Liver (tissue), 9 donors: Measurements from ENCODE around the gene NFIA. TPM values are rescaled to one million over a fixed set of nuclear protein-coding genes. Genes with fewer than 3 reads are reported as not detected.

Experiments
- DNase-seq: peaks from one replicate; pipeline ENCODE4 v3.0.0-alpha.2; 2017; ENCODE audit warnings: low spot score
- H3K27ac ChIP-seq, 2 donors: one replicate each; pipeline ENCODE4 v1.7.0; 2013; ENCODE audit warnings: inconsistent platforms in 2 of 2, low read length in 2 of 2, control low read depth in 1 of 2, low read depth in 1 of 2, mild to moderate bottlenecking in 1 of 2
- H3K27me3 ChIP-seq, 4 donors: one replicate each; pipeline versions ENCODE4 v1.6.1 to v1.7.0; 2013; ENCODE audit warnings: low read length in 3 of 4, inconsistent platforms in 1 of 4, mild to moderate bottlenecking in 1 of 4, moderate library complexity in 1 of 4; ENCODE audit not compliant: control insufficient read depth in 4 of 4, insufficient read depth in 4 of 4
- H3K36me3 ChIP-seq, 4 donors: one replicate each; pipeline versions ENCODE4 v1.6.1 to v1.7.0; 2013; ENCODE audit warnings: low read length in 3 of 4, mild to moderate bottlenecking in 3 of 4, low read depth in 1 of 4, moderate library complexity in 1 of 4; ENCODE audit not compliant: control insufficient read depth in 4 of 4, insufficient read depth in 3 of 4
- H3K4me1 ChIP-seq, 4 donors: one replicate each; pipeline versions ENCODE4 v1.6.1 to v1.7.0; 2013; ENCODE audit warnings: low read length in 3 of 4, mild to moderate bottlenecking in 3 of 4, moderate library complexity in 1 of 4; ENCODE audit not compliant: control insufficient read depth in 4 of 4, insufficient read depth in 4 of 4
- H3K4me3 ChIP-seq, 3 donors: one replicate each; pipeline versions ENCODE4 v1.6.1 to v1.7.0; 2013; ENCODE audit warnings: low read length in 3 of 3, control low read depth in 1 of 3, low read depth in 1 of 3, mild to moderate bottlenecking in 1 of 3
- H3K9ac ChIP-seq, 2 donors: one replicate each; pipeline ENCODE4 v1.7.0; 2013; ENCODE audit warnings: low read length in 2 of 2, mild to moderate bottlenecking in 2 of 2, moderate library complexity in 2 of 2, control low read depth in 1 of 2, low read depth in 1 of 2
- H3K9me3 ChIP-seq, 4 donors: one replicate each; pipeline versions ENCODE4 v1.6.1 to v1.7.0; 2013; ENCODE audit warnings: low read length in 3 of 4; ENCODE audit not compliant: control insufficient read depth in 4 of 4
- ATF3 ChIP-seq: IDR thresholded peaks from 2 replicates; pipeline ENCODE4 v1.6.1; 2016; ENCODE audit warnings: antibody characterized with exemption
- EGR1 ChIP-seq, 2 donors: IDR thresholded peaks; 2 replicates each; pipeline ENCODE4 v1.6.1; 2016 to 2018; ENCODE audit warnings: antibody characterized with exemption in 2 of 2, low read depth in 2 of 2
- FOXA1 ChIP-seq: IDR thresholded peaks from 2 replicates; pipeline ENCODE4 v1.6.1; 2016; ENCODE audit warnings: antibody characterized with exemption
- FOXA2 ChIP-seq: IDR thresholded peaks from 2 replicates; pipeline ENCODE4 v1.6.1; 2016; ENCODE audit warnings: antibody characterized with exemption
- GABPA ChIP-seq, 2 donors: IDR thresholded peaks in 1 of 2; conservative IDR thresholded peaks in 1 of 2; 2 replicates each; pipeline ENCODE4 v1.6.1; 2016; ENCODE audit warnings: antibody characterized with exemption in 2 of 2, mild to moderate bottlenecking in 1 of 2, moderate library complexity in 1 of 2
- HNF4A ChIP-seq, 2 donors: conservative IDR thresholded peaks; 2 replicates each; pipeline ENCODE4 v1.6.1; 2016; ENCODE audit warnings: antibody characterized with exemption in 2 of 2, mild to moderate bottlenecking in 2 of 2
- HNF4G ChIP-seq: IDR thresholded peaks from 2 replicates; pipeline ENCODE4 v1.6.1; 2016; ENCODE audit warnings: antibody characterized with exemption
- JUND ChIP-seq, 2 donors: IDR thresholded peaks; 2 replicates each; pipeline ENCODE4 v1.6.1; 2016; ENCODE audit warnings: antibody characterized with exemption in 2 of 2
- NR2F2 ChIP-seq: IDR thresholded peaks from 2 replicates; pipeline ENCODE4 v1.6.1; 2016; ENCODE audit warnings: antibody characterized with exemption
- RAD21 ChIP-seq, 2 donors: IDR thresholded peaks; 2 replicates each; pipeline ENCODE4 v1.6.1; 2016; ENCODE audit warnings: antibody characterized with exemption in 2 of 2, mild to moderate bottlenecking in 2 of 2
- RXRA ChIP-seq, 2 donors: IDR thresholded peaks; 2 replicates each; pipeline ENCODE4 v1.6.1; 2017 to 2018; ENCODE audit warnings: antibody characterized with exemption in 2 of 2, mild to moderate bottlenecking in 1 of 2
- SP1 ChIP-seq: IDR thresholded peaks from 2 replicates; pipeline ENCODE4 v1.6.1; 2018; ENCODE audit warnings: antibody characterized with exemption, mild to moderate bottlenecking
- TAF1 ChIP-seq: conservative IDR thresholded peaks from 2 replicates; pipeline ENCODE4 v1.6.1; 2016; ENCODE audit warnings: antibody characterized with exemption, mild to moderate bottlenecking
- YY1 ChIP-seq: IDR thresholded peaks from 2 replicates; pipeline ENCODE4 v1.6.1; 2016; ENCODE audit warnings: antibody characterized with exemption, mild to moderate bottlenecking
- WGBS: extraction: QIAGEN DNeasy Blood & Tissue Kit; methylation state at CpG from one replicate; pipeline ENCODE4 v1.1.7; 2013; 5-methylcytosine and 5-hydroxymethylcytosine counted together
- polyA plus RNA-seq, 2 donors: library from polyadenylated mRNA; stranded (reverse) in 1 of 2; unstranded in 1 of 2; fragments of 200-250 nt in 1 of 2; fragments of >200 nt in 1 of 2; fragmentation: Nextera tagmentation in 1 of 2; extraction: Ambion mirVana in 1 of 2; gene quantifications; one replicate each; pipeline versions ENCODE4 v1.2.1 to v1.2.3, GENCODE V29; 2013 to 2015
- total RNA-seq, 2 donors: library from RNA; depleted of rRNA; stranded (reverse); fragments of >200 nt; gene quantifications; one replicate each; pipeline ENCODE4 v1.2.3, GENCODE V29; 2014
- TF ChIP-seq, protein P1 (sequence below): fragments of 150-350 bp; IDR thresholded peaks from 2 replicates; pipeline ENCODE4 v1.5.1; 2017; ENCODE audit warnings: improper control_type of control experiment, low read depth, low read length; ENCODE audit not compliant: missing input control
- TF ChIP-seq, protein P2 (sequence below): IDR thresholded peaks from 2 replicates; pipeline ENCODE4 v1.6.1; 2016; ENCODE audit warnings: antibody characterized with exemption
- TF ChIP-seq, protein P3 (sequence below): IDR thresholded peaks from 2 replicates; pipeline ENCODE4 v1.6.1; 2016; ENCODE audit warnings: antibody characterized with exemption
- TF ChIP-seq, protein P4 (sequence below): IDR thresholded peaks from 2 replicates; pipeline ENCODE4 v1.6.1; 2016; ENCODE audit warnings: antibody characterized with exemption, mild to moderate bottlenecking
- donor health status: healthy.
- donor health status: healthy.
- donor health status: healthy.
- donor health status: healthy.
- donor health status: healthy.

Gene NFIA
- total and polyA plus RNA-seq, 4 donors: 6.8 to 53.7 (median 22.2) TPM

- no peaks in the 10 kb centered on the region for H3K4me1 ChIP-seq
- DNase-seq: no peak
- no peaks in the 10 kb centered on the region for H3K9me3 ChIP-seq
- 91% methylated on average over 6 of the region's 6 CpGs for WGBS
- H3K9ac ChIP-seq: no peak overlapping the region
- H3K36me3 ChIP-seq: peaks cover 0 to 30% (median 7%) of the 10 kb centered on the region in 4 donors
- H3K27ac ChIP-seq: no peak overlapping the region
- H3K4me3 ChIP-seq: no peak overlapping the region
- no peaks in the 10 kb centered on the region for H3K27me3 ChIP-seq
- TF ChIP-seq, protein P1, sequence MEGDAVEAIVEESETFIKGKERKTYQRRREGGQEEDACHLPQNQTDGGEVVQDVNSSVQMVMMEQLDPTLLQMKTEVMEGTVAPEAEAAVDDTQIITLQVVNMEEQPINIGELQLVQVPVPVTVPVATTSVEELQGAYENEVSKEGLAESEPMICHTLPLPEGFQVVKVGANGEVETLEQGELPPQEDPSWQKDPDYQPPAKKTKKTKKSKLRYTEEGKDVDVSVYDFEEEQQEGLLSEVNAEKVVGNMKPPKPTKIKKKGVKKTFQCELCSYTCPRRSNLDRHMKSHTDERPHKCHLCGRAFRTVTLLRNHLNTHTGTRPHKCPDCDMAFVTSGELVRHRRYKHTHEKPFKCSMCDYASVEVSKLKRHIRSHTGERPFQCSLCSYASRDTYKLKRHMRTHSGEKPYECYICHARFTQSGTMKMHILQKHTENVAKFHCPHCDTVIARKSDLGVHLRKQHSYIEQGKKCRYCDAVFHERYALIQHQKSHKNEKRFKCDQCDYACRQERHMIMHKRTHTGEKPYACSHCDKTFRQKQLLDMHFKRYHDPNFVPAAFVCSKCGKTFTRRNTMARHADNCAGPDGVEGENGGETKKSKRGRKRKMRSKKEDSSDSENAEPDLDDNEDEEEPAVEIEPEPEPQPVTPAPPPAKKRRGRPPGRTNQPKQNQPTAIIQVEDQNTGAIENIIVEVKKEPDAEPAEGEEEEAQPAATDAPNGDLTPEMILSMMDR: no peak
- TF ChIP-seq FOXA1: no peak
Observed at GRCh38 chr1:61368876-61369275, 286.5 kb downstream of the NFIA start.

DNA sequence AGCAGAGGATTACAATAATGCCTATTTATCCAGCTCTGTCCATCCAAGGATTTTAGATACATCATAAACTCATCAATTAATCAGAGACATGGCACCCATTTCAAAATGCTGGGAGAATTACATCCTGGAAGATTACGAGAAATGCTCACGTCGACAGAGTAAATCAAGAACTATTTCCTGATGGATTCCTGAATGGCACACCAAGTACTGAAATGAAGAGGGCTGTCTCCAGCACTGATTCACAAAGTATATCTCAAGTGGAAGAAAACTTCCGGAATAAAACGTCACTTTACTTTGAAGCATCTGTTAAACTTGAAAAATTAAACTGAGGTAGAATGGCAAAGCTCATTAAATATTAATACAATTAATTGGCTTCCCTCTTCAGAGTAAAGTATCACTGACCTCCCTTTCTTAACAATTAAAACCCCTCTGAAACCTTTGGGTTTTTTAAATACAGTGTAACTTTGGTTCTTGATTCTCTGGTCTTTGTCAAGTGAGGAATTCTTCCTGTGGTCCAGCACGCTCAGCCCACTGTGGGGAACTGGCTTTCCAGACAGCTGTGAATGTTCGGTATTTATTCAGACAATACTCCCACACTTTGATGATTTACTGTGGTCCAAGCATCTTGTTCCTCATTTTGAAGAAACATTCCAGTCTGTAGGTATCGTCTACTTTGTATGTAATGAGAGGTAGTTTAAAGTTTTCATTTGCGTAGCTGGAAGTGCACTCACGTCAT lies 288.0 kb downstream of the NFIA start:
- TF ChIP-seq YY1 (no peak), NR2F2 (no peak), HNF4G (no peak), RAD21 (IDR thresholded peaks at IDR 0.05) (no peak), EGR1 (IDR thresholded peaks at IDR 0.05; ENCODE audit: low read depth in 2 of 2) (no peak), TAF1 (no peak), SP1 (no peak), FOXA1 (no peak), ATF3 (no peak), FOXA2 (no peak), RXRA (IDR thresholded peaks at IDR 0.05) (no peak), JUND (IDR thresholded peaks at IDR 0.05) (no peak), HNF4A (conservative IDR thresholded peaks at IDR 0.05) (no peak), GABPA (IDR thresholded peaks at IDR 0.05 in 1 of 2, conservative IDR thresholded peaks at IDR 0.05 in 1 of 2) (no peak)
- TF ChIP-seq, protein P2, sequence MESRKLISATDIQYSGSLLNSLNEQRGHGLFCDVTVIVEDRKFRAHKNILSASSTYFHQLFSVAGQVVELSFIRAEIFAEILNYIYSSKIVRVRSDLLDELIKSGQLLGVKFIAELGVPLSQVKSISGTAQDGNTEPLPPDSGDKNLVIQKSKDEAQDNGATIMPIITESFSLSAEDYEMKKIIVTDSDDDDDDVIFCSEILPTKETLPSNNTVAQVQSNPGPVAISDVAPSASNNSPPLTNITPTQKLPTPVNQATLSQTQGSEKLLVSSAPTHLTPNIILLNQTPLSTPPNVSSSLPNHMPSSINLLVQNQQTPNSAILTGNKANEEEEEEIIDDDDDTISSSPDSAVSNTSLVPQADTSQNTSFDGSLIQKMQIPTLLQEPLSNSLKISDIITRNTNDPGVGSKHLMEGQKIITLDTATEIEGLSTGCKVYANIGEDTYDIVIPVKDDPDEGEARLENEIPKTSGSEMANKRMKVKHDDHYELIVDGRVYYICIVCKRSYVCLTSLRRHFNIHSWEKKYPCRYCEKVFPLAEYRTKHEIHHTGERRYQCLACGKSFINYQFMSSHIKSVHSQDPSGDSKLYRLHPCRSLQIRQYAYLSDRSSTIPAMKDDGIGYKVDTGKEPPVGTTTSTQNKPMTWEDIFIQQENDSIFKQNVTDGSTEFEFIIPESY: no peak
- TF ChIP-seq, protein P1: no peak
- TF ChIP-seq, protein P3, sequence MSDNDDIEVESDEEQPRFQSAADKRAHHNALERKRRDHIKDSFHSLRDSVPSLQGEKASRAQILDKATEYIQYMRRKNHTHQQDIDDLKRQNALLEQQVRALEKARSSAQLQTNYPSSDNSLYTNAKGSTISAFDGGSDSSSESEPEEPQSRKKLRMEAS: no peak
- TF ChIP-seq, protein P4, sequence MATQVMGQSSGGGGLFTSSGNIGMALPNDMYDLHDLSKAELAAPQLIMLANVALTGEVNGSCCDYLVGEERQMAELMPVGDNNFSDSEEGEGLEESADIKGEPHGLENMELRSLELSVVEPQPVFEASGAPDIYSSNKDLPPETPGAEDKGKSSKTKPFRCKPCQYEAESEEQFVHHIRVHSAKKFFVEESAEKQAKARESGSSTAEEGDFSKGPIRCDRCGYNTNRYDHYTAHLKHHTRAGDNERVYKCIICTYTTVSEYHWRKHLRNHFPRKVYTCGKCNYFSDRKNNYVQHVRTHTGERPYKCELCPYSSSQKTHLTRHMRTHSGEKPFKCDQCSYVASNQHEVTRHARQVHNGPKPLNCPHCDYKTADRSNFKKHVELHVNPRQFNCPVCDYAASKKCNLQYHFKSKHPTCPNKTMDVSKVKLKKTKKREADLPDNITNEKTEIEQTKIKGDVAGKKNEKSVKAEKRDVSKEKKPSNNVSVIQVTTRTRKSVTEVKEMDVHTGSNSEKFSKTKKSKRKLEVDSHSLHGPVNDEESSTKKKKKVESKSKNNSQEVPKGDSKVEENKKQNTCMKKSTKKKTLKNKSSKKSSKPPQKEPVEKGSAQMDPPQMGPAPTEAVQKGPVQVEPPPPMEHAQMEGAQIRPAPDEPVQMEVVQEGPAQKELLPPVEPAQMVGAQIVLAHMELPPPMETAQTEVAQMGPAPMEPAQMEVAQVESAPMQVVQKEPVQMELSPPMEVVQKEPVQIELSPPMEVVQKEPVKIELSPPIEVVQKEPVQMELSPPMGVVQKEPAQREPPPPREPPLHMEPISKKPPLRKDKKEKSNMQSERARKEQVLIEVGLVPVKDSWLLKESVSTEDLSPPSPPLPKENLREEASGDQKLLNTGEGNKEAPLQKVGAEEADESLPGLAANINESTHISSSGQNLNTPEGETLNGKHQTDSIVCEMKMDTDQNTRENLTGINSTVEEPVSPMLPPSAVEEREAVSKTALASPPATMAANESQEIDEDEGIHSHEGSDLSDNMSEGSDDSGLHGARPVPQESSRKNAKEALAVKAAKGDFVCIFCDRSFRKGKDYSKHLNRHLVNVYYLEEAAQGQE: no peak
- H3K4me3 ChIP-seq: no peak overlapping the region
- no peaks in the 10 kb centered on the region for H3K4me1 ChIP-seq
- no peak for DNase-seq
- 93% methylated on average over 10 of the region's 10 CpGs for WGBS
- H3K9me3 ChIP-seq: no peaks in the 10 kb centered on the region
- H3K9ac ChIP-seq: no peak overlapping the region
- H3K27me3 ChIP-seq: no peaks in the 10 kb centered on the region
- no peak overlapping the region for H3K27ac ChIP-seq
- H3K36me3 ChIP-seq: peaks cover 0 to 33% (median 7%) of the 10 kb centered on the region in 4 donors
